Left ventricle myocardium superior (tissue), 1 donor: ENCODE results near the gene HP. TPM values are rescaled to one million over a fixed set of nuclear protein-coding genes. Genes with fewer than 3 reads are reported as not detected.
"Not testable (repeated sequence)": the region's sequence is repeated elsewhere in the genome, so short reads cannot be mapped to it uniquely, and the experiment has no call there.

ENCODE experiments used
- ATAC-seq: fragments of 200-7000 bp; cut with Tn5 transposase; one replicate; pipeline ENCODE4 v1.9.1; 2020; ENCODE audit warnings: mild to moderate bottlenecking, moderate library complexity
- DNase-seq: peaks from one replicate; pipeline ENCODE4 v3.0.0-alpha.2; 2020
- intact Hi-C: fragments of 100-400 bp; cut with micrococcal nuclease; formaldehyde crosslinking; loops from one replicate; pipeline ENCODE4 v1.11.0; 2022
- long read RNA-seq: library from polyadenylated mRNA; unstranded; transcript quantifications from one replicate; pipeline ENCODE4 v2.0.0, GENCODE V29; 2021
- total RNA-seq: library from RNA; stranded (reverse); fragmentation: NEBNext Ultra II Directional; extraction: Animal tissue kit (Norgen Biotek cat#: 25700); gene quantifications from one replicate; pipeline ENCODE4 v1.2.1, GENCODE V29; 2021
- donor health status: DM: no; HTN: yes; CAD: no; lungs with severe emphysema.

The HP gene, protein sequence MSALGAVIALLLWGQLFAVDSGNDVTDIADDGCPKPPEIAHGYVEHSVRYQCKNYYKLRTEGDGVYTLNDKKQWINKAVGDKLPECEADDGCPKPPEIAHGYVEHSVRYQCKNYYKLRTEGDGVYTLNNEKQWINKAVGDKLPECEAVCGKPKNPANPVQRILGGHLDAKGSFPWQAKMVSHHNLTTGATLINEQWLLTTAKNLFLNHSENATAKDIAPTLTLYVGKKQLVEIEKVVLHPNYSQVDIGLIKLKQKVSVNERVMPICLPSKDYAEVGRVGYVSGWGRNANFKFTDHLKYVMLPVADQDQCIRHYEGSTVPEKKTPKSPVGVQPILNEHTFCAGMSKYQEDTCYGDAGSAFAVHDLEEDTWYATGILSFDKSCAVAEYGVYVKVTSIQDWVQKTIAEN
- 80.3 TPM for total RNA-seq
- long read RNA-seq, transcript HP-202 (7 exons, 1,443 nt): major isoform, 6 of 16 reads
- long read RNA-seq, partial matches to known transcripts: 1 of 16 reads
- long read RNA-seq, other reads (novel, unspliced or antisense): 7 of 16 reads

DNA sequence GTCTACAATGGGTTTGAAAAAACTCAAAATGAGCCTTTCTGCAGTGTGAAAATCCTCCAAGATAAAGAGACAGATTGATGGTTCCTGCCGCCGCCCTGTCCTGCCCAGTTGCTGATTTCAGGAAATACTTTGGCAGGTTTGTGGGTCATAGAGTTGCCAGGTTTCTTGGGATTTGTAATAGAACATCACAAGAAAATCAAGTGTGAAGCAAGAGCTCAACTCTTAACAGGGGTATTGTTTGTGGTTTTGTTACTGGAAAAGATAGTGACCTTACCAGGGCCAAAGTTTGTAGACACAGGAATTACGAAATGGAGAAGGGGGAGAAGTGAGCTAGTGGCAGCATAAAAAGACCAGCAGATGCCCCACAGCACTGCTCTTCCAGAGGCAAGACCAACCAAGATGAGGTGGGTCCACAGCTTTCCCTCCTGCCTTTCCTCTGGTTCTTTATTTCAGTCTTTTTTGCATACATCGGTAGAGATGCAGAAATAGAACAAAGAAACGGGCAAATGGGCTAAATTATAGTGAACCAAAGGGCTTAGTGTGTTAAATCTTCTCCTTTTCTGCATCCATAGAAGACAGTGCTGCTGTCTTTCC lies at the start of gene HP:
TSS of gene HP (plus strand) at position 252 of the 594 bp plus-strand sequence. CDS start at position 400, 148 bp downstream.
- ATAC-seq, DNase-seq, intact Hi-C loops: not testable (repeated sequence)

DNA sequence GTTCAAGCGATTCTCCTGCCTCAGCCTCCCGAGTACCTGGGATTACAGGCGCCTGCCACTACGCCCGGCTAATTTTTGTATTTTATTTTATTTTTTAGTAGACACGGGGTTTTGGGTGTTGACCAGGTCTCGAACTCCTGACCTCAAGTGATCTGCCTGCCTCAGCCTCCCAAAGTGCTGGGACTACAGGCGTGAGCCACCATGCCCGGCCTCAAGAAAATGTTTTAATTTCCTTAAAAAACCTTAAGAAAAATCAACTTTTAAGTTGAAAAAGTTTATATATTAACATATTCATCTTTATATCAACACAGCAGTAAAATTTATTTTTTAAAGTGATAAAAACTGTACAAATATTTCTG lies 46.3 kb upstream of the HP start:
- intact Hi-C loops, ATAC-seq, DNase-seq: not testable (repeated sequence)

DNA sequence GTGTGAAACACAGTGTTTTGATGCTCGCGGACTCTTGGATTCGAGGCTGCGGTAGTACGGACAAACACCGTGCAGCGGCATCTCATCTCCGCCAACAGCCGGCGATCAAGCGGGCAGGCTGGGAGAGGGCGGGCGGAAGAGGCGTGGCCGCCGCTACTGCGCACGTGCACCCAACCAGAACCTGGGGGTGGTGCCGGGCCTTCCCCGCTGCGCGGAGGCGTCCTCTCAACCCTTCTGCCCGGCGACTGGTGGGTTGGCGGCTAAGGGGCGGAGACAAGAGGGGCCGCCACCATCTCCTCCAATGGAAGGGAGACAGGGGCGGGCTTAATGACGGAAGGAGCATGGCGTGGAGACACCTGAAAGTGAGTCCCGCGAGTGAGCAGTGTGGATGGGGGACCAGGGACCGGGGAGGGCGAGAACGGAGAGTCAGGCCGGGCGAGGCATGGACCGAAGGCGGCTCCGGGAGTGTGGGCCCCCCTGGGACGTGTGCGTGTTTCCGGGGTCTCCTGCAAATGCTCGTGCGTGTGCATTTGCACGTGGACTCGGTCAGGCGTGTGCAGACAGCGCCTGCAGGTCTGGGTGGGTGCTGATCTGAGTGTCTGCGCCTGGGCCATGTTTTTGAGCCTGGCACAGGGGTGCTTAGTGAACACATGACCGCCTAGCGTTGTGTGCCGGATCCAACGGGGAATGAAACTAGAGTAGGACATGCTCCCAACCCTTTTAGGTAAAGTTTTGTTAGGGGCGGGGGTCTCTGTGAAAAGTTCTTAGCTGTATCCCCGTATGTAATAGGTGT lies 45.7 kb upstream of the HP start, which contains the start of gene DHODH:
TSS of gene DHODH (plus strand) at position 321 of the 793 bp plus-strand sequence. CDS start at position 342, 21 bp downstream.
- DNase-seq (peak; percentile 98), ATAC-seq (peak; percentile 100)
- intact Hi-C loops: no loop called here

DNA sequence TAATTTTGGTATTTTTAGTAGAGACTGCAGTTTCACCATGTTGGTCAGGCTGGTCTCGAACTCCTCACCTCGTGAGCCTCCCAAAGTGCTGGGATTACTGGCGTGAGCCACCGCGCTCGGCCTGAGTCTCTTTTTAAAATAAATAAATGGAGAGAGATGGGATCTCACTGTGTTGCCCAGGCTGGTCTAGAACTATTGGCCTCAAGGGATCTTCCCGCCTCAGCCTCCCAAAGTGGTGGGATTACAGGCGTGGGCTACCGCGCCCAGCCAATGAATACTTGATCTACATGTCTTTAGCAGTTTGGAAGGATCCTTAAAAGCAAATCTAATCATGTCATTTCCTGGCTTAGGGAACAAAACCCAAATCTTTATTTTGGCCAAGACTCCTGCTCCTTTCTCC lies 44.5 kb upstream of the HP start:
- intact Hi-C loops: no loop called here
- no peak for ATAC-seq
- no peak for DNase-seq

DNA sequence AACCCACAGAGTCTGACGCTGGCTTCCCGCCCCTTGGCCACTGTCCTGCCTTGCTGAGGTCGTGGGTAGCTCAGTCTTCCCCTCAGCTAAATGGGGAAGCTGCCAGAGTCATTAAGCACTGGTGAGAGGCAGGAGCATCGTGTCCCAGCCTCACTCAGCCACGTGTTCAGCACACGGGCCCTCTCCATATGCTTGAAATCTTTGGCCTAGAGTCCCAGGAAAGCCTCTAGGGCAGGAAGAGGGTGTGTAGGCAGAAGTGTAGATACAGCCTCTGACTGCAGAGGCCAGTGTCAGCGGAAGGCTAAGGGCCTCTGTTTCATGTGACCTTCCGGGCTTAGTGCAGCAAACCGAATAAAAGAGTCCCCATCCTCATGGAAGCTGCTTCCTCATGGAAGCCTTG lies 41.7 kb upstream of the HP start:
- ATAC-seq (no peak), DNase-seq (no peak)
- intact Hi-C loops: no loop called here

DNA sequence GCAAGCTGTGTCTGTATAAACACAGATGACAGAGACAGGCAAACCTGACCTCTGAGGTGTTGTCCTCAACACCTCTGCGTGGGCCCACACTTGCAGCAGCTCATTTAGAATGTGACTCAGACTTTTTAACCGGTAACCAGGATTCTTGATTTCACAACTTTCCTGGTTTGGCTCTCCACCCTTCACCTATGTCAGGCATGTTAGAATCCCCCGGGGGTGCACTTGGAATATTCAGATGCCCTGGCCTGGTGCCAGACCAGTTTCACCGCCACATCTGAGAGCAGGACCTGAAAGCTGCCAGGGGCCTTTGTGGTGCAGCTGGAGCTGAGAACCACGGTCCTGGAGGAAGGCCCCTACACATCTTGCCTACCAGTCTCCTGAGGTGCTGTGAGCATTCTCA lies 40.9 kb upstream of the HP start:
- DNase-seq (peak; percentile 60), ATAC-seq (no peak)
- intact Hi-C loops: no loop called here

DNA sequence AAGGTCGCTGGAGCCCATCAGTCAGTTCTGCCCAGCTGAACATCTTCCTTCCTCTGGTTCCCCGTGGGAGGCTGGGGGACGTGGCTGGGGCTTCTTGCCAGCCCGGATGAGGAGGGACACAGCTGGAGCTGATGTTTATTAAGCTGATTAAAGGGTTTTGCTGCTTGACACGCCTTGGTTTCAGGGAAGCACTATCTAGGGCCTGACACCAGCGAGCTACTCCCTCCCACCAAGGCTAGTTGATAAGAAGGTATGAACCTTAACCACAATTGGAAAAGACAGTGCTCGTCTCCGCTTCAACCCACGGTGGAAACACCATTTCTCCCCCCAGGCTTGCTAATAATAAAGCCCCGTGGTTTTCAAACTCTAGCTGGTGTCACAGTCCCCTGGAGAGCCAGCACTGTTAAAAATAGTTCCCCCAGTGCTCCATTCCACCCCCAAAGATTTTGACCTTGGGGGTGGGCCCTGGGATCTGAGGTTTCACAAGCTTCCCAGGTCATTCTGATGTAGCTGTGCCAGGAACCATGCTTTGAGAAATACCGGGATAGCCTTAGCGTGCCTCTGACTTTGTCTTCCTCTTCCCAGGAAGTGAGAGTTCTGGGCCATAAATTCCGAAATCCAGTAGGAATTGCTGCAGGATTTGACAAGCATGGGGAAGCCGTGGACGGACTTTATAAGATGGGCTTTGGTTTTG lies 40.3 kb upstream of the HP start:
- DNase-seq (peak; percentile 67), ATAC-seq (peak; percentile 66)
- intact Hi-C loops: no loop called here

DNA sequence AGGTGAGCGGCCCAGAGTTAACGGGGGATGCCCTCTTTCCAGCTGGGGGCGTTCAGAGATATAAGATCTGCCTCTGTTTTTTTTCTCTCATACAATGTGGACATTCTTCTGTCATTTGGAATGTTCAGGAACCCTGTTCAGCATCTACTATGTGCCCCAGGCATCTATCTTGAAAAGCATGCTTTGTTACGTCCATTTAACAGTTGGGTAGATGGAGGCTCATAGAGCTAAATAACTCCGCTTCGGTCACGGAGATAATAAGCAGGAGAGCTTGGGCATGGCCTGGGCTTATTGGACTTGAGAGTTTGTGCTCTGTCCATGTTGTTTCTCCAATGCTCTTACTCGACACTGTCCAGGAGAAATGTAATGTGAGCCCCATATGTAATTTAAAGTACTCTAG lies 39.6 kb upstream of the HP start:
- intact Hi-C loops: no loop called here
- no peak for DNase-seq
- ATAC-seq: no peak

DNA sequence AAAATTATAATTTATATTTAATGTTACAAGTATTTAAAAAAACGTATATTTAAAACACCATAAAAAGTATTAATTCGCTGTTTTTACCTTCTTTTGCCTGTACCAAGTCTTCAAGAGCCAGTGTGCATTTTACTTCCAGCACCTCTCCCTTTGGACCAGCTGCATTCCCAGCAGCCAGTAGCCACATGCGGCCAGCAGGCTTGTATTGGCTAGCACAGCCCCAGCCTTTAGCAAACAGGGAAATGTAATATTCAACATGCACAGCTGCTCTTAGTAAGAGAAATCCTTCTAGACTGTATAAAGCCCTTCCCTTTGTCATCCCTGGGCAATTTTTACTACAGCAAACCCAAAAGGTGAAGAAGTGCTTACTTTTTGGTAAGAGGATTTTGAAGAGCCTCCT lies 39.2 kb upstream of the HP start:
- ATAC-seq (no peak), DNase-seq (no peak)
- intact Hi-C loops: no loop called here

DNA sequence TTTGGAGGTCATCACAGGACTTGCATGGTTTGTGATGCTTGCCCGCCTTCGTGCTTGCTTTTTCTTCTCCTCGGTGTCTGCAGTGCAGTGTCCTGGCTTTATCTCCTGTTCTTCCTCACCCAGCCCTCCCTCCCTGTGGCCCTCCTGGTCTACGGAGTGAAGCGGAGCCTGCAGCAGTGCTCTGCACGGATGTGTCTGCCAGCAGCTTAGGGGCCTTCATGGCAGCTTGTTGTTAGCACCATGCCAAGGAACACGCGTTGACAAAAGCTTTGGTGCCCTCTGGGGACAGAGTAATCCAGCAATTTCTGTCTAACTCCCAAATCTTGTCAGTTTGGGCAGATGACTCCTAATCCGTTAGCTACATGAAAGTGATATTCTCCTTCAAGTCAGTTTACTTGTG lies 35.8 kb upstream of the HP start:
- ATAC-seq (peak; percentile 32), DNase-seq (no peak)
- intact Hi-C loops: no loop called here

DNA sequence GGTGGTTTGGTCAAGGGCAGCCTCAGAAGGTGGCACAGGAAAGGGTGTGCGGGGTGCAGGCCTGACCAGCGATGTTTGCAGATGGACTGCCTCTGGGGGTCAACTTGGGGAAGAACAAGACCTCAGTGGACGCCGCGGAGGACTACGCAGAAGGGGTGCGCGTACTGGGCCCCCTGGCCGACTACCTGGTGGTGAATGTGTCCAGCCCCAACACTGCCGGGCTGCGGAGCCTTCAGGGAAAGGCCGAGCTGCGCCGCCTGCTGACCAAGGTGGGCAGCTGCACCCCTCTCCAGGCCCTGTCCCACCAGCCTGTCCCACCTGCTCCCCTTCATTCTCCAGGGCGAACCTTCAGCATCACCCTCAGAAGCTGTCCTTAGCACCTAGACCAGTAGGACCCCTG lies 33.3 kb upstream of the HP start:
- no peak for DNase-seq
- intact Hi-C loops: no loop called here
- ATAC-seq: no peak

DNA sequence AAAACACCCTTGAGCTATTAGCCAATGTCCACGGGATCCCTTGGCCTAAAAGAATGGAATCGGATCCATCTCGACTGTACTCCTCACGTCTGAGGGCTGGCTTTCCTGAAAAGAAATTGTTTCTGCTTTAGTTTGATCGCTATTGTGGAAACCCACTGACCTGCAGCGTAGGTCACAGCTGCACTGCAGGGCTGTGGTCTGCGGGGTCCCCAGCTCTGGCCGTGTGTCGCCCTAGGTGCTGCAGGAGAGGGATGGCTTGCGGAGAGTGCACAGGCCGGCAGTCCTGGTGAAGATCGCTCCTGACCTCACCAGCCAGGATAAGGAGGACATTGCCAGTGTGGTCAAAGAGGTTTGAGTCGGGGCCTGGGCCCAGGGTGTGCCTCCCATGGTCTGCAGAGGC lies 32.2 kb upstream of the HP start:
- intact Hi-C loops: no loop called here
- ATAC-seq: no peak
- no peak for DNase-seq

DNA sequence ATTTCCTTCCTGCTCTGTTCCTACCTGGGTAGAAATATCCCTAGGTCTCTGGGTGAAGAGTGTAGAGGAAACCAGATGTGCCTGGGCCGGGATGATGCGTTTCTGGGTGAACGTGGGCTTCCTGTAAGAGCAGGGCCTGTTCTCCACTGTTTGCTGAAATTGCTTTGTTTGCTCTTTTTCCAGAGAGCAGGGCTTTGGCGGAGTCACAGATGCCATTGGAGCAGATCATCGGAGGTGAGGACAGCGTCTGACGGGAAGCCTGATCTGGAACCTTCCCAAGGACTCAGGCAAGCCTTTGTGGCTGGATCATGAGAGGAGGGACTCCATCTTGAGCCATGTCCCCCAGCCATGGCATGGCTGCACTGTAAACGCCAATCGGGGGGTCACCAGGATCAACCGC lies 30.3 kb upstream of the HP start:
- intact Hi-C loops: no loop called here
- no peak for ATAC-seq
- DNase-seq: no peak

DNA sequence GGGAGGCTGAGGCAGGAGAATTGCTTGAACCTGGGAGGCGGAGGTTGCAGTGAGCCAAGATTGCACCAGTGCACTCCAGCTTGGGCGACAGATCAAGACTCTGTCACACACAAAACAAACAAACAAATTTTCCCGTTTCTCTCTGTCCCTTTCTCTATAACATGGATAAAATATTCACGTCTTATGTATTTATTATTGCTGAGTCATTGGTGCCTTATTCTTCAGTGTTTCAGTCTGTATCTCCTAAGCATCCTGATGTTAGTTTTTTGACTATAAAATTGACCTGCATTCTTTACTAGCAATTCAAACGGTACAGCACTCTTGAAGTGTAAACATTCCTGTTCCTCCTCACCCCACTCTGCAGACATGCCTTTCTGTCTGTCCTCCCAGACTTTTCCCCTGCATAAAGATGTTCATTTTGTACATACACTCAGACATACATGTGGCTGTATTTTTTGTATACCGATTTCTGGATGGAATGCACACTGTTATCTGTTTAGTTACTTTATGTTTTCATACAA lies 29.4 kb upstream of the HP start:
- intact Hi-C loops: no loop called here
- ATAC-seq (no peak), DNase-seq (no peak)

DNA sequence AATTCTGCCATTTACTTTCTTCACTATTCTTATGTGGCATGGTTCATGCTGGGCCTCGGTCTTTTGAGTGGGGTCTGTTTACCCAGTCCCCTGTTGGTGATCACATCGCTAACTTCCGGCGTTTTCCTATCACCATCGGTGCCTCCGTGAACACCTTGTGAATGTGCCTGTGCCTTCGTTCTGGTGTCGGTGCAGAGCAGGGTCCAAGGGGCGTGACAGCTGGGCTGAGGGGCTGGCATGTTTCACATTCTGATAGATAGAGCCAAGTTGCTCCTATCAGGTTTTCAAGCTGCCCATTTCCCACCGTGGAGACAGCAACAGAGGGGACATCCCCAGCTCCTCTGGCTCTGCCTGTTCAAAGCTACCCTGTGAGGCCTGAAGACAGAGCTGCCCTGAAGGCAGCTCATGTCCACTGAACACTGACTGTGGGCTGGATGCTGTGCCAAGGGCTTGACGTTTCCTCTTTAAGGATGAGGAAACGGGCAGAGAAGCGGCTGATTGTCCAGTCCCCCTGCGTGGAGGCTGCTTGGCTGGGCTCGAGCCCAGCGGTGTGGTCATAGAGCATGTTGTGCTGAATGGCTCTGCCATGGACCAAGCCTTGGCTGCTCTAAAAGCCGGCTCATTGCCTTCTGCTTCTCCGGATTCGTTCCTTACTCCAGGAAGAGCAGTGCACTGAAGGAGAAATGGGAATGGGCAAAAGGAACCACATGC lies 28.7 kb upstream of the HP start:
- DNase-seq: no peak
- no peak for ATAC-seq
- intact Hi-C loops: no loop called here

DNA sequence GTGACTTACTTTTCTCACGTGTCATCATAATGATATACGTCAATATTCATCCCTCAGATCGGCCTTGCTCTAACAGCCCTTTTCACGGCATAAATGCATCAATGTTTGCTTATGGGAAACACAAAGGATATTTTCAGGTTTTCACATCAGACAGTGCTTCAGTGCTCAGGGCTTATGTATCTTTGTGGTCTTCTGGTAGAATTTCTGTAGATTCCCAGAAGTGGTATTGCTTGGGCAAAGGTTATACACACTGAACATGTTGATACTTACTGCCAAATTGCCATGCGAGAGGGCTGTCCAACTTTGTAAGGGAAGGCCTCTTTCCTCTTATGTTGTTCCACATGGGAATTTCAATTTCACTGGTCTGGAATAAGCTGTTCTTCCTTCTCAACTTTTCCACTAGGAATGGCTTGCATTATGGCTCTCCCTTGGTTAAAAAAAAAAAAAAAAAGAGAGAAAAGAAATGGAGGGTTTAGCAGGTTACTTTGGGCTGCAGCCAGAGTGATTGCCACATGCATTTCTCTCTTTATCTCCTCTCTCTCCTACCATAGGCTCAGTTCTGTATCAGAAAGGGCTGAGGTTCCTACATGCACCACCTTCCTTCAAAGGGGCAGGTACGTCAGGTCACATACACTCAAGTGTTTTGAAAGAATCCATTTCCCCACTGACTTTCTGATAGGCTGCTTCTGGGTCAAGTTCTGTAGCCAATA lies 26.5 kb upstream of the HP start:
- DNase-seq: no peak
- ATAC-seq: no peak

DNA sequence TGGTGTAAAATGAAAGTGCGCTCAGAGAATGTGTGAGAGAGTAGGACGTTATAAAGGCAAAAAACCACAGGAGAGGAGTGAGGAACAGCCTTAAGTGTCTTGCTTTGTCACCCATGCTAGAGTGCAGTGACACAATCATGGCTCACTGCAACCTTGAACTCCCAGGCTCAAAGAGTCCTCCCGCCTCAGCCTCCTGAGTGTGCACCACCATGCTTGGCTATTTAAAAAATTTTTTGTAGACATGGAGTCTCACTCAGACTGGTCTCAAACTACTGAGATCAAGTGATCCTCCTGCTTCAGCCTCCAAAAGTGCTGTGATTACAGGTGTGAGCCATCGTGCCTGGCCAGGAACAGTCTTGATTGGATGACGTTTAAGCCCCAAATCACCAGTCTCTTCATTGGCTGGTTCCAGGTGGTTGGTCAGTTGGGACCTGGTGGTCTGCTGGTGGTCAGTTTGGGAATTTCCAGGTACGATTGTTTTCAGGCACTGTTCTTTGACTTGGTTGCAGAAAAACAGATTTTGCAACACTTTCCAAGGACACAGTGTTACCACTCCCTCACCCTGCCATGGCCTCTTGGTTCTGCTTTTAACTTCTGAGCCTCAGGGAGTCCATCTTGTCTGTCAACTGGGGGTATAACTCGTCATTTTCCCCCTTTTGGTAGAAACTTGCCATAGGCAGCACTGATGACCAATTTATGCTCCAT lies 24.6 kb upstream of the HP start:
- DNase-seq (no peak), ATAC-seq (no peak)
- intact Hi-C loops: no loop called here

More for the DNA sequence above, 26.5 kb upstream of the HP start:
- intact Hi-C loops: no loop called here
